ENCODE results near the gene PRKCB.

DNA sequence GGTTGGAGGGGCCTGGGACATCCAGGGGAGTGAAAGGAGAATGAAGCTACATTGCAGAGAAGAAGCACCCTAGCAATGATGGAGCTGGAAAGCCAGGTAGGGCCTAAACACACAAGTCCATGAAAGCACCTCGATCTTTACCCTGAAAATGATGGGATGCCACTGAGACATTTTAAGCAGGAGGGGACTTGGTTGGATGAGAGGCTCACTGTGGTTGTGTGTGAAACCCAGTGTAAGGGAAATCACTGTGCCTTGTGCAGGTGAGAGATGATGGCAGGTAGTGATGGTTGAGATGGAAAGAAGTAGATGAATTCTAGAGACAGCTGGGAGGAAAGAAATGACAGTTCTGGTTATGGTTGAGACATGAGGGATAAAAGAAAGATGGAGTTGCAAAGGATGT, 287.5 kb downstream of the PRKCB start:
- TF ChIP-seq, protein P1, sequence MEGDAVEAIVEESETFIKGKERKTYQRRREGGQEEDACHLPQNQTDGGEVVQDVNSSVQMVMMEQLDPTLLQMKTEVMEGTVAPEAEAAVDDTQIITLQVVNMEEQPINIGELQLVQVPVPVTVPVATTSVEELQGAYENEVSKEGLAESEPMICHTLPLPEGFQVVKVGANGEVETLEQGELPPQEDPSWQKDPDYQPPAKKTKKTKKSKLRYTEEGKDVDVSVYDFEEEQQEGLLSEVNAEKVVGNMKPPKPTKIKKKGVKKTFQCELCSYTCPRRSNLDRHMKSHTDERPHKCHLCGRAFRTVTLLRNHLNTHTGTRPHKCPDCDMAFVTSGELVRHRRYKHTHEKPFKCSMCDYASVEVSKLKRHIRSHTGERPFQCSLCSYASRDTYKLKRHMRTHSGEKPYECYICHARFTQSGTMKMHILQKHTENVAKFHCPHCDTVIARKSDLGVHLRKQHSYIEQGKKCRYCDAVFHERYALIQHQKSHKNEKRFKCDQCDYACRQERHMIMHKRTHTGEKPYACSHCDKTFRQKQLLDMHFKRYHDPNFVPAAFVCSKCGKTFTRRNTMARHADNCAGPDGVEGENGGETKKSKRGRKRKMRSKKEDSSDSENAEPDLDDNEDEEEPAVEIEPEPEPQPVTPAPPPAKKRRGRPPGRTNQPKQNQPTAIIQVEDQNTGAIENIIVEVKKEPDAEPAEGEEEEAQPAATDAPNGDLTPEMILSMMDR (IDR thresholded peaks at IDR 0.05 in 4 of 5, conservative IDR thresholded peaks at IDR 0.05 in 1 of 5) = no peak
- TF ChIP-seq POLR2A (IDR thresholded peaks at IDR 0.05) = no peak

All from gastrocnemius medialis (tissue), 4 donors.